Stimulated activated CD8-positive, alpha-beta memory T cell treated with anti-CD3 and anti-CD28 coated beads, Interleukin-7, amount 100 ng/mL, for 24 hours (primary cell): Measurements from ENCODE around the gene CDK5RAP3.

ENCODE experiments used
- DNase-seq: peaks from one replicate; pipeline ENCODE4 v3.0.0-alpha.2; 2020; ENCODE audit warnings: low read depth

Gene CDK5RAP3

DNA sequence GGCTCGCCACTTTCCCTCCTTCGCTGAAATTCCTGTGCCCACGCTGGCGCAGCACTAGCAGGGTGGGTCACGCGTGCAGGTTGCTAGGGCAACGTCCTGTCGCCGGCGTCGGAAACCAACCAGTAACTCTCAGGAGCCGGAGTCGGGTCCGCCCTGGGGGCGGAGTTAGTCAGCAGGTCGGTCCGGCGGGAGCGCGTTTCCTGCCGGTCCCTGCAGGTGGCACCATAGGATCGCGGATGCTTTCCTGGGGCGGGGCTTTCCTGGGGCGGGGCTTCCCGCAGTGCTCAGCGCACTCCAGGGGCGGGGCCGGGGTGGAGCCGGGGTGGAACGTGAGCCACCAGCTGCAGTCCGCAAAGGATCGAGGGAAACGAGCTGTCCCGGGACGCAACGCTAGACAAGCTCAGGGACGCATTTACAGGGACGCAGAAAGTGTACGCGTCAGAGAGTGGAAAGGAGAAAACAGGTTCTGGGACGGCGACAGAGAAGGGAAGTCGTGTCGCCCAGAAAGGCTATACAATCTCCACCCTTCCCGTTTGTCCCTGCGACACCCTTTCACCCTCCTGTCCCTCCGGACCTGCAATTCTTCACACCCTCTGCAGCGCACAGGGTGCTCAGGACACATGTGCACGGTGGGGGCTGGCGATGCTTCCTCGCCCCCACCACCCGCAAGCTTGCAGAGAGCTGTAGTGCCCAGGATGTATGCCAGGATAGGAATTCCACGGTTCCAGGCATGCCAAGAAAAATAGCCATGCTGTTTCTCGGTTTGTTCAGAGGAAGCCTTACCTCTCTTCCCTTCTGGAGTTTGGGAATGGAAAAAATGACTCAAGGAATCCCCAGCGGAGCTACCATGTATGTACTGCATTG, 54.4 kb downstream of the CDK5RAP3 start:
- peak; percentile 90 for DNase-seq

DNA sequence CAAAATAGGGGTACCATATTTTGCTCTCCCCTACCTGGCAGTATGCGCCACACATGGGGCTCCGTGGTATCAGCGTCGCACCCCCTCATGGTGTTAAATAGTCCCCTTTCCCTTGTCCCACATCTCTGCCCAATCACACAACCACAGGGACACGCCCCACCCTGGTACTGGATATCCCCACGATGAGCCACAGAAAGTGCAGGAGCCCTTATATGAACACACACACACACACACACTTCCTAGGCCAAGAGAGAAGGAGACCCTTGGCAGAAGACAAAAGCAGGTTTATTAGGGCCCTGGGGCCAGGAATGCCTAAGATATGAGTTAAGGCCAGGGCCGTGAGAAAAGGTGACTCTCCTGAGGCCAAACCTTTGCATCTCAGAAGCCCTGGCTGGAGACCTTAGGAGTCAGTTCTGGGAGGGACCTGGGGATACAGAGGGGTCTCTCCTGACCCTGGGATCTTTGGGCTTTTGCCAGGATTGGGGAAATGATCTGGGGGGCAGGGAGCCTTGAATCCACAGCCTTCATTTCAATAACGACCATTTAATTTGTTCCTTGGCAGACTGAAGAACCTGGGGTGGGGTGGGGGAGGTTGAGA, 55.1 kb downstream of the CDK5RAP3 start:
- no peak for DNase-seq

DNA sequence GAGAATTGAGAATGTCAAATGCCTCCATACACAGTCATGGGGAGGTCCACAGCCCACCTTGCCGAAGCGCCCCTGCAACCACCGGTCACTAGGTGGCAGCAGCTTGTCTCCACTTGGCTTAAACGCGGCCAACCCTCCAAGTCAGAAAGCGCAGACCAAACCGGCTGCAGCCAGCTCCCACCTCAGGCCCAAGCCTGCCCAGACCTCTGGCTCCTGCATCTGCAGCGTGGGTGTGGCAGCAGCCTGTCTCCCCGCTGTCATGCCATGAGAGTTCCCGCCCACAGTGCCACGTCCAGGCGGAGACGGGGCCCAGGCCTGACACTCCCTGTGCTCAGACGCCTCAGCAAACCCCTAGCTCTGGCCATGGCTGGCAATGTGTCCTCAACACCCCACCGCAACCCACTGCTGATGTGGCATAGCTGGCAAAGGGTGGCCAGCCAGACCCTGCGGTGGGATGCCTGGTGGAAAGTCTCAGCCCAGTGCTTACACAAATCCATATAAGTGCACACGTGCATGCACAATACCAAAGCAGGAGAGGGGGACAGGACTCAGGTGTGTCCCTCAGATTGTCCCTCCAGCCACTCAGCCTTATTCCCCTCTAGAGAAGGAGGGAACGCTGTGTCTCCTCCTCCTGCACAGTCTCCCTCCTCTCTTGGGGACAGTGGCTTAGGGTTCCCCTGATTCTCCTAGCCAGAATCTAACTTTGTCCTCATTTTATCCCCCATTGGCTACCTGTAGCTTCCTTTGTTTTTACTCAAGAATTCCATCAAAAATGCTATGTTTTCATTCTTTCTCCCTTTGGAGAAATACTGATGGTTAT, 55.8 kb downstream of the CDK5RAP3 start:
- DNase-seq = peak; percentile 57

DNA sequence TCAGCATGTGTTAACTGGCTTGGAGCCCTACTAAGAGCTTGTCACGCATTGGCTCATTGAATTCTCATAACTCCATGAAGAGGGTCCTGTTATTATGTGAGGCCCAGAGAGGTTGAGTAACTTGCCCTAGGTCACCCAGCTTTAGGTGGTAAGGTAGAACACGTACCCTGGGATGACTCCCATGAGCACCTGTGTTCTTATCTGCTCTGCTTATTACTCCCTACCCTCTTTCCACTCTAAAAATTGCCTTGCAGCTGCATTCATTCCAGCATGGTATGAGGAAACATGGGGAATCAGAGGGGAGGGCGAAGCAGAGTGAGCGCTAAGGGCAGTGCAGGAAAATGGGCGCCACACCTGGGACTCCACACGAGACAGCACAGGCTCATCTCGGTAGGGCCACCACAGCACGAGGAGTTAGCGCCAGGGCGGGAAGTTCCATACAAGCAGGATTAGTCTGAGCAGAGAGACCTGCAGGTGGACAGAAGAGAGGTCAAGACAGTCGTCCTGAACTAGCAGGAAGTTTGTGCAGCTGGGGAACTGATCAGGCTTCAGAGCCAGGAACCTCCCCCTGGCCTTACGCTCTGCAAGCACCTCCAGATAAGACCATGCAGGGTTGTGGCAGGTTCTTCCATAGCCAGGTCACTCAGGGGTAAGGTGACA, 56.5 kb downstream of the CDK5RAP3 start:
- no peak for DNase-seq

- DNase-seq = no peak
These were observed 57.8 kb downstream of the CDK5RAP3 start for GRCh38 chr17:48028736-48029135.

DNA sequence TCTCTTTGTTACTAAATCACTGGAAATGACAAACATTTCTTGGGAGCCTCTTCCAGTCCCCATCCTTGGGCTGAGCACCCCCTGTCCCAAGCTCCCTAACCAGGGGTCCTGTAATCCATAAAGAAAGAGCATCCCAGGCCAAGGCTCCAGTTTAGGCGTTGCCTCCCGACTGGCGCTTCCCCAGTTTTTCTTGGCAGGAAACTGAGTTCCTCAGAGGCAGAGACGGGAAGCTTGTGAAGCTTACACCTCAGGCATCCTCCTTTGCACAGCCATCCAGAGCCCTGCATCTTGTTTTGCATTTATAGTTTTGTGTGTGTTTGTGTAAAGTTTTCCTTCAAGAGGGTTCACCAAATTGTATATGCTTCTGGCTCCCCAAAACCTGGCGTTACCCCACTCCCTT, 59.6 kb downstream of the CDK5RAP3 start:
- DNase-seq = no peak
